DND-41 (cell line): ENCODE measurements around the gene CFAP77.

Experiments used
- ATAC-seq: fragments of 200-7000 bp; cut with Tn5 transposase; 3 replicates; pipeline ENCODE4 v1.9.1; 2021; ENCODE audit warnings: low read depth; ENCODE audit not compliant: insufficient read depth
- DNase-seq: peaks from one replicate; pipeline ENCODE4 v3.0.0-alpha.2; 2020
- H2AFZ ChIP-seq: 2 replicates; pipeline ENCODE4 v1.6.0; 2012; ENCODE audit warnings: low read depth, low read length
- H3K27ac ChIP-seq: 2 replicates; pipeline ENCODE4 v1.5.1; 2012; ENCODE audit warnings: low read length, inconsistent platforms
- H3K27me3 ChIP-seq: fragments of 200-600 bp; sonication (generic); 2 replicates; pipeline ENCODE4 v1.6.0; 2012; ENCODE audit warnings: low read length, mild to moderate bottlenecking, inconsistent platforms; ENCODE audit not compliant: insufficient read depth, poor library complexity
- H3K36me3 ChIP-seq: 2 replicates; pipeline ENCODE4 v1.5.1; 2012; ENCODE audit warnings: low read length, inconsistent platforms; ENCODE audit not compliant: insufficient read depth
- H3K4me1 ChIP-seq: 2 replicates; pipeline ENCODE4 v1.5.1; 2012; ENCODE audit warnings: mild to moderate bottlenecking, low read length; ENCODE audit not compliant: insufficient read depth
- H3K4me2 ChIP-seq: 2 replicates; pipeline ENCODE4 v1.6.0; 2012; ENCODE audit warnings: mild to moderate bottlenecking, moderate library complexity, low read length, inconsistent platforms; ENCODE audit not compliant: insufficient read depth
- H3K4me3 ChIP-seq, 2 experiments: fragments of 200-600 bp in 1 of 2; shearing (Covaris generic) in 1 of 2; 2 replicates each; pipeline ENCODE4 v1.5.1; 2012 to 2016; ENCODE audit warnings: inconsistent platforms in 2 of 2, low read length in 2 of 2, mild to moderate bottlenecking in 2 of 2, low read depth in 1 of 2, moderate library complexity in 1 of 2
- H3K79me2 ChIP-seq: 2 replicates; pipeline ENCODE4 v1.6.0; 2012; ENCODE audit warnings: low read length, inconsistent platforms; ENCODE audit not compliant: insufficient read depth
- H3K9ac ChIP-seq: 2 replicates; pipeline ENCODE4 v1.6.0; 2012; ENCODE audit warnings: low read depth, mild to moderate bottlenecking, inconsistent platforms, low read length, moderate library complexity
- H3K9me3 ChIP-seq: 2 replicates; pipeline ENCODE4 v1.5.1; 2012; ENCODE audit warnings: low read length, moderate library complexity, mild to moderate bottlenecking, inconsistent platforms; ENCODE audit not compliant: insufficient read depth, severe bottlenecking
- H4K20me1 ChIP-seq: 2 replicates; pipeline ENCODE4 v1.6.0; 2012; ENCODE audit warnings: low read length; ENCODE audit not compliant: insufficient read depth
- CTCF ChIP-seq: IDR thresholded peaks from 2 replicates; pipeline ENCODE4 v1.5.1; 2012; ENCODE audit warnings: borderline replicate concordance, low read length, moderate library complexity, mild to moderate bottlenecking; ENCODE audit not compliant: poor library complexity, severe bottlenecking; ENCODE audit errors: extremely low read depth
- EZH2 ChIP-seq: IDR thresholded peaks from 3 replicates; pipeline ENCODE4 v1.6.1; 2012; ENCODE audit warnings: borderline replicate concordance, low read depth, mild to moderate bottlenecking, moderate library complexity, low read length, inconsistent platforms; ENCODE audit not compliant: severe bottlenecking

CFAP77 gene

GRCh38 chr9:132430998-132431397, 21.0 kb downstream of the CFAP77 start:
- ATAC-seq (no peak), DNase-seq (no peak)
- no peaks in the 10 kb centered on the region for H3K79me2 ChIP-seq
- no peak overlapping the region for H2AFZ ChIP-seq
- H3K4me1 ChIP-seq, result no peaks in the 10 kb centered on the region
- TF ChIP-seq CTCF, result no peak
- no peak for TF ChIP-seq EZH2
- H3K4me2 ChIP-seq, result no peak overlapping the region
- peaks cover 20% of the 10 kb centered on the region for H3K27me3 ChIP-seq
- no peaks in the 10 kb centered on the region for H4K20me1 ChIP-seq
- no peaks in the 10 kb centered on the region for H3K9me3 ChIP-seq
- no peak overlapping the region for H3K27ac ChIP-seq
- H3K9ac ChIP-seq, result no peak overlapping the region
- no peaks in the 10 kb centered on the region for H3K36me3 ChIP-seq
- no peak overlapping the region for H3K4me3 ChIP-seq

GRCh38 chr9:132434881-132435280, 24.9 kb downstream of the CFAP77 start:
- H3K4me2 ChIP-seq, result no peak overlapping the region
- no peak for TF ChIP-seq CTCF
- no peak for TF ChIP-seq EZH2
- H3K4me3 ChIP-seq, result no peak overlapping the region
- no peak overlapping the region for H3K9ac ChIP-seq
- ATAC-seq, result no peak
- DNase-seq, result no peak
- H3K9me3 ChIP-seq, result no peaks in the 10 kb centered on the region
- H3K27ac ChIP-seq, result no peak overlapping the region
- H3K27me3 ChIP-seq, result peaks cover 12% of the 10 kb centered on the region
- H3K4me1 ChIP-seq, result no peaks in the 10 kb centered on the region
- H4K20me1 ChIP-seq, result no peaks in the 10 kb centered on the region
- H2AFZ ChIP-seq, result no peak overlapping the region
- H3K36me3 ChIP-seq, result no peaks in the 10 kb centered on the region
- H3K79me2 ChIP-seq, result no peaks in the 10 kb centered on the region

- Histone ChIP-seq H3K27me3 (peaks cover 6% of the 10 kb centered on the region), H3K4me2 (no peak overlapping the region), H3K79me2 (no peaks in the 10 kb centered on the region), H3K9me3 (no peaks in the 10 kb centered on the region), H3K4me1 (no peaks in the 10 kb centered on the region), H3K9ac (no peak overlapping the region), H3K36me3 (no peaks in the 10 kb centered on the region), H3K27ac (no peak overlapping the region), H4K20me1 (no peaks in the 10 kb centered on the region), H3K4me3 (no peak overlapping the region), H2AFZ (no peak overlapping the region)
- no peak for DNase-seq
- TF ChIP-seq CTCF, result no peak
- no peak for TF ChIP-seq EZH2
- ATAC-seq, result no peak
These were observed 29.1 kb downstream of the CFAP77 start for GRCh38 chr9:132439153-132439552.

- H3K27ac ChIP-seq, result no peak overlapping the region
- no peak for ATAC-seq
- no peaks in the 10 kb centered on the region for H3K4me1 ChIP-seq
- no peak overlapping the region for H2AFZ ChIP-seq
- H3K9me3 ChIP-seq, result no peaks in the 10 kb centered on the region
- H3K4me2 ChIP-seq, result no peak overlapping the region
- H3K79me2 ChIP-seq, result no peaks in the 10 kb centered on the region
- H3K36me3 ChIP-seq, result no peaks in the 10 kb centered on the region
- no peak for DNase-seq
- TF ChIP-seq EZH2 (no peak), CTCF (no peak)
- no peak overlapping the region for H3K9ac ChIP-seq
- no peak overlapping the region for H3K4me3 ChIP-seq
- H4K20me1 ChIP-seq, result no peaks in the 10 kb centered on the region
- peaks cover 6% of the 10 kb centered on the region for H3K27me3 ChIP-seq
These were observed 30.7 kb downstream of the CFAP77 start for GRCh38 chr9:132440735-132441134.
